HUDEP-2 (cell line): ENCODE data around the gene SMCHD1.
"Not testable (repeated sequence)": the region's sequence is repeated elsewhere in the genome, so short reads cannot be mapped to it uniquely, and the experiment has no call there.

Experiments used
- DNase-seq, 76 experiments: peaks; one replicate each; lab custom pipeline; 2025; ENCODE audit not compliant: unreplicated experiment in 76 of 76; lab: John Stamatoyannopoulos, UW

The SMCHD1 gene

GRCh38 chr18:2714140-2714539, 58.6 kb downstream of the SMCHD1 start:
- no peak for DNase-seq

GRCh38 chr18:2715990-2716389, 60.5 kb downstream of the SMCHD1 start:
- DNase-seq: no peak

DNA sequence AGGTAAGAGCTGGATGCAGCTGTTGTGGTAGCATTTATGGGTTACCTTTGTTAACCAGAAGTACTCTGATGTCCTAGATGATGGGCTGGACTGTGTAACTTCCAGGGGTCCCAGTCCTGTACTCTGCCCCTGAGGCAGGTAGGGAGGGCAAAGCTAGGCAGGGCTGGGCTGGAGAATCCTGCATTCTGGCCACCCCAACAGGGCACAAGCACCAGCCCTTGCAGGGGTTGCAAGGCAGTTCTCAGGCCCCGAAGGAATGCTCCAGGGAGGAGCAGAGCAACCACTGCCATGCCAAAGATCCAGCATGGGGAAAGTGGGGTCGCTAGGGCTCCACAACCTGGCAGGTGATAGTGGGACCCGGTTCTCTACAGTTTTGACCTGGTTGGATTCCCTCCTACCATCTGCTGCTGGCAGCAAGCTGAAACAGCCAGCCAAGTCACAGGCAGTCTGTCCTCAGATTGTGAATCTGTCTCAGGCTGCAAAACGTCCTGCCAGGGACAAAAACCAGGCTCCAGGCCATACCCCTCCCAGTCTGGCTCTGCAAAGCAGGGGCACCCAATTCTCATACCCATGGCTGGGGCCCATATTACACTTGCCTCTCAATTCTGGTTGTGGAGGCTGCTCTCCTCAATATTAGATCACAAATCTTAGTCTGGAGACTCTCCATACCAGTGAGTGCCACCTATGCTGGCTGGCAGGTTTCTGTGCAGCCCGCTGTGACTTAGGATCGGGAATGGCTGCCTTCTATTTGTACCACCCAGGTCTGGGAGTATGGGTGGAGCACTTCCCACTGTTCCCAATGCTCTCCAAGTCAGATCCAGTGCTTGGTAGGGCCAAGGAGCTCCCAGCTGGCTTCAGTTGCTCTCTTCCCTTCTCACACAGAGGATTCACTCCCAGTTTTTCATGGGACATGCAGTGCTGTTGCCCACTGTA, 61.1 kb downstream of the SMCHD1 start:
- DNase-seq: no peak

DNA sequence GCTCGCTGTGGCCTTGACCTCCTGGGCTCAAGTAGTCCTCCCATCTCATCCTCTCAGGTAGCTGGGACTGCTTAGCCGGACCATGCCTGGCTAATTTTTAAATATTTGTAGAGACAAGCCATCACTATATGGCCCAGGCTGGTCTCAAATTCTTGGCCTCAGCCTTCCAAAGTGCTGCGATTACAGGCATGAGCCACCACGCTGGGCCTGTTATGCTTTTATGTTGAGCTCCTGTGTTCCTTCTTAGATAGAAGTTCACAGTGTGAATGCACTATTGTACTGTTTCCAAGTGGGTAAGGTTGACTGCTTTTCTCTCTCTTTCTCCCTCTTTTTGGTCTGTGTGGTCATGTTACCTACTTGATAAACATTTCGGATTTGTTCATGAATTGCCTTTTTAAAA, 61.9 kb downstream of the SMCHD1 start:
- no peak for DNase-seq

- DNase-seq: no peak
These were observed 63.5 kb downstream of the SMCHD1 start for GRCh38 chr18:2719040-2719439.

- no peak for DNase-seq
These were observed 67.7 kb downstream of the SMCHD1 start for GRCh38 chr18:2723207-2723606.

DNA sequence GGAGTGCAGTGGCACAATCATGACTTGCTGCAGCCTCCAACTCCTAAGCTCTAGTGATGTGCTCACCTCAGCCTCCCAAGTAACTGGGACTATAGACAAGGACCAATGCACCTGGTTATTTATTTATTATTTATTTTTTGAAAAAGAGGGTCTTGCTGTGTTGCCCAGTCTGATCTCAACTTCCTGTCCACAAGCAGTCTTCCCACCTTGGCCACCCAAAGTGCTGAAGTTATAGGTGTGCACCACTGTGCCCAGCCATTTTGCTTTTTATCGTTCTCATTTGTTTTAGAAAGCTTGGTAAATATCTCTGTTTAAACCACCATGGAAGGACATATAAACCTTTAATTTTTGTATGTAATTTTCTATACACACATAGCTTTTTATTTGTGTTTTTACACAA, 74.2 kb downstream of the SMCHD1 start:
- no peak for DNase-seq

GRCh38 chr18:2736823-2737222, 81.3 kb downstream of the SMCHD1 start:
- DNase-seq: no peak

DNA sequence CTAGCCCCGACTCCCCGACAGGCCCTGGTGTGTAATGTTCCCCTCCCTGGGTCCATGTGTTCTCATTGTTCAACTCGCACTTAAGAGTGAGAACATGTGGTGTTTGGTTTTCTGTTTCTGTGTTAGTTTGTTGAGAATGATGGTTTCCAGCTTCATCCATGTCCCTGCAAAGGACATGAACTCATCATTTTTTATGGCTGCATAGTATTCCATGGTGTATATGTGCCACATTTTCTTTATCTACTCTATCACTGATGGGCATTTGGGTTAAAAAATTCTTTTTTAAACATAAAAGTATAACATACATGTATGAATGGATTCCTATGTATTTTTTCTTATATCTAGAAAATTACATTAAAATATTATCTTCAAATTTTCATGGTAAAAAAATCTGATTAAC, 84.6 kb downstream of the SMCHD1 start:
- DNase-seq: not testable (repeated sequence)

GRCh38 chr18:2746274-2746673, 90.7 kb downstream of the SMCHD1 start:
- DNase-seq: no peak

GRCh38 chr18:2758309-2758708, 102.8 kb downstream of the SMCHD1 start:
- DNase-seq: no peak

GRCh38 chr18:2774669-2775068, 119.1 kb downstream of the SMCHD1 start:
- DNase-seq: no peak

DNA sequence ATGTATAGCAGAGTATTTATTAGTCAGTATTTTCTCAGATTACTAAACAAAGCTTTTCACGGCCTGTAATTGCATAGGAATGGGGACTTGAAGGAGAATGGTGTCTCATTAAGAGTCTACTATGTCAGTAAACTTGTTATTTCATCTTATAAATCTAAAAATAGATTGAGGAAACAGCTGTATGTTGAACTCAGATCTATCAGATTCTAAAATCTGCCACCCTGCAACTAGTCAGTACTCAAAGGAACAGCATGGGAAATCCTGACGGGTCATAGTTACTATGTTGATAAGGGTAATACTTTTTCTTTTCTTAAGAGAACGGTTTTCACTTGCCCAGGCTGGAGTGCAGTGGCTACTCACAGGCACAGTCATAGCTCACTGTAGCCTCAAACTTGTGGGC, 121.1 kb downstream of the SMCHD1 start:
- DNase-seq: no peak

DNA sequence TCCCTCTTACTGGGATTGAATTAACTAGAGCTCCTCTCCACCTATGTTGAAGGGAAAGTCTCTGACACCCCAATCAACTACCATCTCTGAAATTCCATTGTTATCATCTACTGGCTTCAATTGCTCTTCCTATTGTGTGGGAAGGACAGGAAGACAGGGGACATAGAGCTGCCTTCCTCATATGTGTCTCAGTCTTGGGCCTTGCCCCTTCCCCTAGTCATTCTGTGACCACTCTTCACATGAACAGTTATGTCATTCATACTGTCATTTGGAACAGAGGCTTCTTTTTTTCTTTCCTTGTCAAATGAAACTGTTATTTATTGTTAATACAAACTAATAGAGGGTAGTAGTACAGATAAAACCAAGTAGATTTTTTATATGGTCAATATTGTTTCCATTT, 121.7 kb downstream of the SMCHD1 start:
- no peak for DNase-seq

GRCh38 chr18:2780750-2781149, 125.2 kb downstream of the SMCHD1 start:
- no peak for DNase-seq

DNA sequence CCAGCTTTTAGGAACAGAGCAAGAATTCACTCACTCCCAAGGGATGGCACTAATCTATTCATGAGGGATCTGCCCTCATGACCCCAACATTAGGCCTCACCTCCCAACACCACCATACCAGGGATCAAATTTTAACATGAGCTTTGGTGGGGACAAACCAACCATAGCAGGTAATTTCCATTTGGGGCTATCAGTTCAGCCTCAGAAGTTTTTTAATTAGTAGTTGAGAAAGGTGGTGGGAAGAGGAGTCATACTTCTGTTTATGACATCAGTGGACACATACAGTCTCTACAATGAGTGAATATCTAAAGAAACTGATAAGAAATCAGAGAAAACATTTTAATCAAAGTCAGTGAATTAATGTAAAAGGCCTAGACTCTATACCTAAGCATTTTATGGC, 131.7 kb downstream of the SMCHD1 start:
- DNase-seq: no peak

DNA sequence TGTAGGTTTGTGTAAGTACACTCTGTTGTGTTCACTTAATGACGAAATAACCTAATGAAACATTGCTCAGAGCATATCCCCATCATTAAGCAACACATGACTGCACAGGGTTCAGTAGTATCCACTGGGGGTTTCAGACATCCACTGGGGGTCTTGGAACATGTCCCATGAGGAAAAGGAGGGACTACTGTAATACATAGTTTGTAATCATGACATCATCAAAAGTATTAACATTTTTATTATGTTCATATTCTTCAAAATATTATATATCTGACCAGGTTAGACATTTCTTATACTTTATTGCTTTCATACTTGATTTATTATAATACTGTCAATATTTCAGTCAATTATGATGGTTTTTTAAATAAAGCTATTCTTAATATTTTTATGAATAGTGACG, 136.9 kb downstream of the SMCHD1 start:
- DNase-seq: no peak

GRCh38 chr18:2794159-2794558, 138.6 kb downstream of the SMCHD1 start:
- no peak for DNase-seq

- DNase-seq: no peak
These were observed 142.4 kb downstream of the SMCHD1 start for GRCh38 chr18:2797951-2798350.

- DNase-seq: no peak
These were observed 143.8 kb downstream of the SMCHD1 start for GRCh38 chr18:2799369-2799768.

DNA sequence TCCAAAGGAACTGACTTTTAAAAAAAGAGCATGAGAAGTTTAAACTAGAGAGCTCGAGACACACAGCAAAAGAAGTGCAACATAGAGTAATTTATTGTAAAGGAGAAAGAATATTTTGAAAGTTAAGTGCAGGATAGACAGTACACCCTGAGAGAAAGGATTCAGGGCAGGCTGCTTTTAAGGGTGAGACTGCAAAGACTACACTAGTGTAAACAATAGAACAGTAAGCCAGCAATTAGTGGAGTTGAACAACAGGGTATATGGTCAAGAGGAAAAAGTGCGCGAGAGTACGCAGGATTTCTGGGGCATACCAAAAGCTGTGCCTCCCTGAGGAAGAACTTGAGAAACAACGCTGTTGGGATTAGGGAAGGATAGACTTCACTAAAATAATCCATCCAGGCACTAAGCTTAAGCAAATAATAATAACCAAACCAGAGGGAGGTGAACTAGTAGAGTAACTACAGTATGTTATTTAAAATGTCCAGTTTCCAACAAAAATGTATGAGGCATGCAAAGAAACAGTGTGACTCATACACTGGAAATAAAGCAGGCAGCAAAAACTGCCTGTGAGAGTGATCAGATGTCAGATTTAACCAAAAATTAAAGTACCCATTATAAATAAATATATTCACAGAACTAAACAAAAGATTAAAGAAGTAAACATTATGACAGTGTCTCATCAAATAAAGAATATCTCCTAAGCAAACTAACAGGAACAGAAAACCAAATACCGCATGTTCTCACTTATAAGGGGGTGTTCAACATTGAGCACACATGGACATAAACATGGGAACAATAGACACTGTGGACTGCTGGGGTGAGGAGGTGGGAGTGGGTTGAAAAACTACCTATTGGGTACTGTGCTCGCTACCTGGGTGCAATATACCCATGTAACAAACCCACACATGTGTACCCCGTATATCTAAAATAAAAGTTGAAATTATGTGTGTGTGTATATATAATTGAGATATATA, 150.7 kb downstream of the SMCHD1 start:
- DNase-seq: no peak
